ENCODE data around the gene RGS12.

The RGS12 gene

DNA sequence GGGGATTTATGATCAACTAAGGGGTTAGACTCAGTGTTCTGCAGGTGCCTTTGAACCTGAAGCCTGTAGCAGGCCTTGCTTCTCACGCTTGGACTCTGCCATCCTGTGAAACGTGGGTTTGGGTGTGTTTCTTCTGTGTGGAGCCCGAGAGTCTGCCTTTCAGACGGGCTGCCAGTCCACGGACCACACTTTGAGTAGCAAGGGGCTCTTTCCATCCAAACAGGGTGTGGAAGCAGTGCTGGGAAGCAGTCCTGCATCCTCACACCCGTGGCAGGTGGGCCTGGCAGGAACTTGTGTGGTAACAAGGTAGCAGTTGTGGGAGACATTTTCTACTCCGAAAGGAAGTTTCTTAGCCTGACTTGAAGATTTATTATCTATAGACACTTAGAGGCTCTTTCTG is 22.7 kb downstream of the RGS12 start:
- H3K36me3 ChIP-seq (ENCODE audit: low read length), result no peaks in the 10 kb centered on the region

DNA sequence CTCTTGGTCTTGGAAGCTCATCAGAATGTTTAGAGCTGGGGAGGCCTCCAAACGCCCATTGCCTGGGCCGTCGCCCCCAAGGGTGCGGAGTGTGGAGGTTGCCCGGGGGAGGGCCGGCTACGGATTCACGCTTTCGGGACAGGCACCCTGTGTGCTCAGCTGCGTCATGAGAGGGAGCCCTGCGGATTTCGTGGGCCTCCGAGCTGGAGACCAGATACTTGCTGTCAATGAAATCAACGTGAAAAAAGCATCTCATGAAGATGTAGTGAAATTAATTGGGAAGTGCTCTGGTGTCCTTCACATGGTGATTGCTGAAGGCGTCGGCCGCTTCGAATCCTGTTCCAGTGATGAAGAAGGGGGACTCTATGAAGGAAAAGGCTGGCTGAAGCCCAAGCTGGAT is 23.3 kb downstream of the RGS12 start:
- Histone ChIP-seq H3K4me3 (ENCODE audit: insufficient read depth, low read length, poor library complexity, severe bottlenecking) (no peak overlapping the region), H3K9me3 (ENCODE audit: insufficient read depth, low read length) (no peaks in the 10 kb centered on the region), H2AFZ (ENCODE audit: low read depth, low read length, severe bottlenecking) (no peak overlapping the region), H3K27ac (ENCODE audit: low read depth, low read length) (no peak overlapping the region), H3K27me3 (ENCODE audit: low read length) (no peaks in the 10 kb centered on the region), H4K20me1 (ENCODE audit: low read depth, low read length) (no peaks in the 10 kb centered on the region), H3F3A (ENCODE audit: insufficient read depth) (no peaks in the 10 kb centered on the region), H3K79me2 (ENCODE audit: insufficient read depth, low read length) (no peaks in the 10 kb centered on the region), H3K36me3 (ENCODE audit: low read length) (no peaks in the 10 kb centered on the region), H3K9ac (ENCODE audit: low read length) (no peak overlapping the region), H3K4me2 (ENCODE audit: low read depth, low read length, poor library complexity, severe bottlenecking) (no peak overlapping the region), H3K9me2 (replicated peaks; ENCODE audit: insufficient read depth, low read length) (no peaks in the 10 kb centered on the region)
- TF ChIP-seq, protein P1, sequence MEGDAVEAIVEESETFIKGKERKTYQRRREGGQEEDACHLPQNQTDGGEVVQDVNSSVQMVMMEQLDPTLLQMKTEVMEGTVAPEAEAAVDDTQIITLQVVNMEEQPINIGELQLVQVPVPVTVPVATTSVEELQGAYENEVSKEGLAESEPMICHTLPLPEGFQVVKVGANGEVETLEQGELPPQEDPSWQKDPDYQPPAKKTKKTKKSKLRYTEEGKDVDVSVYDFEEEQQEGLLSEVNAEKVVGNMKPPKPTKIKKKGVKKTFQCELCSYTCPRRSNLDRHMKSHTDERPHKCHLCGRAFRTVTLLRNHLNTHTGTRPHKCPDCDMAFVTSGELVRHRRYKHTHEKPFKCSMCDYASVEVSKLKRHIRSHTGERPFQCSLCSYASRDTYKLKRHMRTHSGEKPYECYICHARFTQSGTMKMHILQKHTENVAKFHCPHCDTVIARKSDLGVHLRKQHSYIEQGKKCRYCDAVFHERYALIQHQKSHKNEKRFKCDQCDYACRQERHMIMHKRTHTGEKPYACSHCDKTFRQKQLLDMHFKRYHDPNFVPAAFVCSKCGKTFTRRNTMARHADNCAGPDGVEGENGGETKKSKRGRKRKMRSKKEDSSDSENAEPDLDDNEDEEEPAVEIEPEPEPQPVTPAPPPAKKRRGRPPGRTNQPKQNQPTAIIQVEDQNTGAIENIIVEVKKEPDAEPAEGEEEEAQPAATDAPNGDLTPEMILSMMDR (IDR thresholded peaks at IDR 0.05; ENCODE audit: insufficient read depth, low read length, poor library complexity, severe bottlenecking), result no peak
- TF ChIP-seq EZH2phosphoT487 (conservative IDR thresholded peaks at IDR 0.05; ENCODE audit: low read length), result no peak

More for the DNA sequence above, 22.7 kb downstream of the RGS12 start:
- Histone ChIP-seq H2AFZ (ENCODE audit: low read depth, low read length, severe bottlenecking) (no peak overlapping the region), H3K27me3 (ENCODE audit: low read length) (no peaks in the 10 kb centered on the region), H4K20me1 (ENCODE audit: low read depth, low read length) (no peaks in the 10 kb centered on the region), H3F3A (ENCODE audit: insufficient read depth) (no peaks in the 10 kb centered on the region), H3K9ac (ENCODE audit: low read length) (no peak overlapping the region), H3K79me2 (ENCODE audit: insufficient read depth, low read length) (no peaks in the 10 kb centered on the region), H3K4me3 (ENCODE audit: insufficient read depth, low read length, poor library complexity, severe bottlenecking) (no peak overlapping the region), H3K4me2 (ENCODE audit: low read depth, low read length, poor library complexity, severe bottlenecking) (no peak overlapping the region), H3K9me3 (ENCODE audit: insufficient read depth, low read length) (no peaks in the 10 kb centered on the region), H3K9me2 (replicated peaks; ENCODE audit: insufficient read depth, low read length) (no peaks in the 10 kb centered on the region), H3K27ac (ENCODE audit: low read depth, low read length) (no peak overlapping the region)
- TF ChIP-seq, protein P1 (IDR thresholded peaks at IDR 0.05; ENCODE audit: insufficient read depth, low read length, poor library complexity, severe bottlenecking), result no peak
- TF ChIP-seq EZH2phosphoT487 (conservative IDR thresholded peaks at IDR 0.05; ENCODE audit: low read length), result no peak

DNA sequence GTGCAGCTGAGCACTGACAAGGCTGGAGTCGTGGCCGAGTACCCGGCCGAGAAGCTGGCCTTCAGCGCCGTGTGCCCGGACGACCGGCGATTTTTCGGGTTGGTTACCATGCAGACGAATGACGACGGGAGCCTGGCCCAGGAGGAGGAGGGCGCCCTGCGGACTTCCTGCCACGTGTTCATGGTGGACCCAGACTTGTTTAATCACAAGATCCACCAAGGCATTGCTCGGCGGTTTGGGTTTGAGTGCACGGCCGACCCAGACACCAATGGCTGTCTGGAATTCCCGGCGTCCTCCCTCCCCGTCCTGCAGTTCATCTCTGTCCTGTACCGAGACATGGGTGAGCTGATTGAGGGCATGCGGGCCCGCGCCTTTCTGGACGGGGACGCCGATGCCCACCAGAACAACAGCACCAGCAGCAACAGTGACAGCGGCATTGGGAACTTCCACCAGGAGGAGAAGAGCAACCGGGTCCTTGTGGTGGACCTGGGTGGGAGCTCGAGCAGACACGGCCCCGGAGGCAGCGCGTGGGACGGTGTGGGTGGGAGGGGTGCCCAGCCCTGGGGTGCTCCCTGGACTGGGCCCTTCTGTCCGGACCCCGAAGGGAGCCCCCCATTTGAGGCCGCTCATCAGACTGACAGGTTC is 24.3 kb downstream of the RGS12 start:
- H3K9me2 ChIP-seq (replicated peaks; ENCODE audit: insufficient read depth, low read length), result no peaks in the 10 kb centered on the region
- no peak overlapping the region for H2AFZ ChIP-seq (ENCODE audit: low read depth, low read length, severe bottlenecking)
- no peak overlapping the region for H3K9ac ChIP-seq (ENCODE audit: low read length)
- H3K36me3 ChIP-seq (ENCODE audit: low read length), result no peaks in the 10 kb centered on the region
- H3K79me2 ChIP-seq (ENCODE audit: insufficient read depth, low read length), result no peaks in the 10 kb centered on the region
- H3F3A ChIP-seq (ENCODE audit: insufficient read depth), result no peaks in the 10 kb centered on the region
- no peak for TF ChIP-seq EZH2phosphoT487 (conservative IDR thresholded peaks at IDR 0.05; ENCODE audit: low read length)
- TF ChIP-seq, protein P1 (IDR thresholded peaks at IDR 0.05; ENCODE audit: insufficient read depth, low read length, poor library complexity, severe bottlenecking), result no peak
- H4K20me1 ChIP-seq (ENCODE audit: low read depth, low read length), result no peaks in the 10 kb centered on the region
- H3K4me3 ChIP-seq (ENCODE audit: insufficient read depth, low read length, poor library complexity, severe bottlenecking), result no peak overlapping the region
- no peak overlapping the region for H3K4me2 ChIP-seq (ENCODE audit: low read depth, low read length, poor library complexity, severe bottlenecking)
- no peaks in the 10 kb centered on the region for H3K27me3 ChIP-seq (ENCODE audit: low read length)
- no peak overlapping the region for H3K27ac ChIP-seq (ENCODE audit: low read depth, low read length)
- H3K9me3 ChIP-seq (ENCODE audit: insufficient read depth, low read length), result no peaks in the 10 kb centered on the region
